ENCODE data around the gene LEAP2. TPM values are rescaled to one million over a fixed set of nuclear protein-coding genes. Genes with fewer than 3 reads are reported as not detected.
A peak's percentile ranks its signal among the peaks of the same experiment; 100 is the strongest.

LEAP2 gene
- total and polyA plus RNA-seq, 11 donors = 0.16 to 2.0 (median 0.91) TPM

GRCh38 chr5:132837868-132838267, 35.6 kb upstream of the LEAP2 start:
- intact Hi-C loops (cut with DNase I) = no loop called here
- no peak for DNase-seq
- TF ChIP-seq POLR2A (IDR thresholded peaks at IDR 0.05) (no peak), CTCF (IDR thresholded peaks at IDR 0.05) (no peak)
- H3K27me3 ChIP-seq = no peaks in the 10 kb centered on the region
- H3K9me3 ChIP-seq = no peaks in the 10 kb centered on the region
- H3K4me1 ChIP-seq = peaks cover 0 to 25% (median 0%) of the 10 kb centered on the region in 12 donors
- no peak overlapping the region for H3K4me3 ChIP-seq
- 82 to 89% (median 86%) methylated on average over 2 of the region's 2 CpGs for WGBS, 4 donors
- no peak for ATAC-seq
- no peak overlapping the region for H3K27ac ChIP-seq
- H3K36me3 ChIP-seq = no peaks in the 10 kb centered on the region

- Histone ChIP-seq H3K9me3 (no peaks in the 10 kb centered on the region), H3K4me3 (no peak overlapping the region), H3K27me3 (no peaks in the 10 kb centered on the region), H3K36me3 (no peaks in the 10 kb centered on the region), H3K4me1 (peaks cover 0 to 25% (median 0%) of the 10 kb centered on the region in 12 donors), H3K27ac (peak overlapping the region in 4 of 12 donors; percentile 33 to 72 (median 57))
- intact Hi-C loops (cut with DNase I) = no loop called here
- WGBS, 4 donors = 80 to 90% (median 82%) methylated on average over 3 of the region's 3 CpGs
- TF ChIP-seq CTCF (IDR thresholded peaks at IDR 0.05) = no peak
- TF ChIP-seq POLR2A (IDR thresholded peaks at IDR 0.05) = no peak
- ATAC-seq (no peak), DNase-seq (no peak)
These were observed 34.8 kb upstream of the LEAP2 start for GRCh38 chr5:132838516-132839282.

- ATAC-seq (peak in 3 of 4 donors; percentile 20 to 53 (median 26)), DNase-seq (no peak)
- Histone ChIP-seq H3K9me3 (no peaks in the 10 kb centered on the region), H3K27ac (peak overlapping the region in 10 of 12 donors; percentile 32 to 76 (median 58)), H3K27me3 (no peaks in the 10 kb centered on the region), H3K4me3 (no peak overlapping the region), H3K36me3 (no peaks in the 10 kb centered on the region), H3K4me1 (peaks cover 0 to 25% (median 0%) of the 10 kb centered on the region in 12 donors)
- TF ChIP-seq CTCF (IDR thresholded peaks at IDR 0.05) (no peak), POLR2A (IDR thresholded peaks at IDR 0.05) (no peak)
- 76 to 82% (median 78%) methylated on average over 8 of the region's 8 CpGs for WGBS, 4 donors
- intact Hi-C loops (cut with DNase I) = no loop called here
These were observed 33.8 kb upstream of the LEAP2 start for GRCh38 chr5:132839426-132840301.

GRCh38 chr5:132840313-132840712, 33.2 kb upstream of the LEAP2 start:
- ATAC-seq (peak in 1 of 4 donors; percentile 30), DNase-seq (no peak)
- H3K9me3 ChIP-seq = no peaks in the 10 kb centered on the region
- intact Hi-C loops (cut with DNase I) = no loop called here
- 66 to 81% (median 73%) methylated on average over 3 of the region's 3 CpGs for WGBS, 4 donors
- peaks cover 0 to 25% (median 0%) of the 10 kb centered on the region in 12 donors for H3K4me1 ChIP-seq
- H3K27ac ChIP-seq = peak overlapping the region in 9 of 12 donors; percentile 32 to 76 (median 62)
- H3K27me3 ChIP-seq = no peaks in the 10 kb centered on the region
- no peak overlapping the region for H3K4me3 ChIP-seq
- TF ChIP-seq CTCF (IDR thresholded peaks at IDR 0.05) (no peak), POLR2A (IDR thresholded peaks at IDR 0.05) (no peak)
- no peaks in the 10 kb centered on the region for H3K36me3 ChIP-seq

Measured in heart left ventricle (tissue), 16 donors.